ENCODE data around the gene DEFB123.
A peak's percentile ranks its signal among the peaks of the same experiment; 100 is the strongest.

The DEFB123 gene

GRCh38 chr20:31484001-31484400 lies 43.6 kb downstream of the DEFB123 start:
- no peak overlapping the region for H3K4me2 ChIP-seq (ENCODE audit: low read length)
- H3K79me2 ChIP-seq: no peaks in the 10 kb centered on the region
- no peak overlapping the region for H2AFZ ChIP-seq
- no peak overlapping the region for H3K4me3 ChIP-seq (ENCODE audit: low read depth, low read length)
- no peak overlapping the region for H3K27ac ChIP-seq
- H3K4me1 ChIP-seq: no peaks in the 10 kb centered on the region
- TF ChIP-seq CTCF (IDR thresholded peaks at IDR 0.05): no peak
- no peaks in the 10 kb centered on the region for H3K27me3 ChIP-seq (ENCODE audit: control insufficient read depth, insufficient read depth, low read length)
- H3K36me3 ChIP-seq (ENCODE audit: control insufficient read depth, insufficient read depth, low read length): no peaks in the 10 kb centered on the region
- H3K9ac ChIP-seq: no peak overlapping the region
- no peaks in the 10 kb centered on the region for H3K9me3 ChIP-seq (ENCODE audit: control insufficient read depth, low read length)

GRCh38 chr20:31485450-31486339 lies 45.3 kb downstream of the DEFB123 start:
- TF ChIP-seq CTCF (IDR thresholded peaks at IDR 0.05): no peak
- Histone ChIP-seq H3K36me3 (ENCODE audit: control insufficient read depth, insufficient read depth, low read length) (no peaks in the 10 kb centered on the region), H2AFZ (peak overlapping the region; percentile 61), H3K79me2 (no peaks in the 10 kb centered on the region), H3K4me1 (no peaks in the 10 kb centered on the region), H3K27ac (peak overlapping the region; percentile 51), H3K4me3 (ENCODE audit: low read depth, low read length) (no peak overlapping the region), H3K27me3 (ENCODE audit: control insufficient read depth, insufficient read depth, low read length) (no peaks in the 10 kb centered on the region), H3K4me2 (ENCODE audit: low read length) (no peak overlapping the region), H3K9me3 (ENCODE audit: control insufficient read depth, low read length) (no peaks in the 10 kb centered on the region), H3K9ac (no peak overlapping the region)

- Histone ChIP-seq H2AFZ (no peak overlapping the region), H3K4me3 (ENCODE audit: low read depth, low read length) (no peak overlapping the region), H3K9me3 (ENCODE audit: control insufficient read depth, low read length) (no peaks in the 10 kb centered on the region), H3K36me3 (ENCODE audit: control insufficient read depth, insufficient read depth, low read length) (no peaks in the 10 kb centered on the region), H3K4me1 (no peaks in the 10 kb centered on the region), H3K27me3 (ENCODE audit: control insufficient read depth, insufficient read depth, low read length) (no peaks in the 10 kb centered on the region), H3K27ac (no peak overlapping the region), H3K79me2 (no peaks in the 10 kb centered on the region), H3K9ac (no peak overlapping the region), H3K4me2 (ENCODE audit: low read length) (no peak overlapping the region)
- no peak for TF ChIP-seq CTCF (IDR thresholded peaks at IDR 0.05)
These were observed 47.7 kb downstream of the DEFB123 start for GRCh38 chr20:31488115-31488514.

- H3K9me3 ChIP-seq (ENCODE audit: control insufficient read depth, low read length): no peaks in the 10 kb centered on the region
- H3K27ac ChIP-seq: no peak overlapping the region
- no peak overlapping the region for H3K9ac ChIP-seq
- H3K27me3 ChIP-seq (ENCODE audit: control insufficient read depth, insufficient read depth, low read length): no peaks in the 10 kb centered on the region
- TF ChIP-seq CTCF (IDR thresholded peaks at IDR 0.05): no peak
- no peak overlapping the region for H3K4me3 ChIP-seq (ENCODE audit: low read depth, low read length)
- H3K79me2 ChIP-seq: no peaks in the 10 kb centered on the region
- H3K4me1 ChIP-seq: no peaks in the 10 kb centered on the region
- no peak overlapping the region for H3K4me2 ChIP-seq (ENCODE audit: low read length)
- H3K36me3 ChIP-seq (ENCODE audit: control insufficient read depth, insufficient read depth, low read length): no peaks in the 10 kb centered on the region
- no peak overlapping the region for H2AFZ ChIP-seq
These were observed 48.7 kb downstream of the DEFB123 start for GRCh38 chr20:31489152-31489551.

GRCh38 chr20:31490752-31491151 lies 50.3 kb downstream of the DEFB123 start:
- H3K4me2 ChIP-seq (ENCODE audit: low read length): no peak overlapping the region
- no peak overlapping the region for H3K4me3 ChIP-seq (ENCODE audit: low read depth, low read length)
- no peaks in the 10 kb centered on the region for H3K36me3 ChIP-seq (ENCODE audit: control insufficient read depth, insufficient read depth, low read length)
- H3K9ac ChIP-seq: no peak overlapping the region
- H3K79me2 ChIP-seq: no peaks in the 10 kb centered on the region
- H3K27me3 ChIP-seq (ENCODE audit: control insufficient read depth, insufficient read depth, low read length): no peaks in the 10 kb centered on the region
- H3K4me1 ChIP-seq: no peaks in the 10 kb centered on the region
- no peak for TF ChIP-seq CTCF (IDR thresholded peaks at IDR 0.05)
- H2AFZ ChIP-seq: no peak overlapping the region
- H3K9me3 ChIP-seq (ENCODE audit: control insufficient read depth, low read length): no peaks in the 10 kb centered on the region
- no peak overlapping the region for H3K27ac ChIP-seq

Data from parathyroid adenoma (tissue), 2 donors.